ENCODE data around the gene SBF2. TPM values are rescaled to one million over a fixed set of nuclear protein-coding genes. Genes with fewer than 3 reads are reported as not detected.

SBF2 gene
- polyA plus RNA-seq, 1 donor from 2014 or later = 53.4 TPM

- H3K9me2 ChIP-seq (ENCODE audit: insufficient read depth, low read length) = no peaks in the 10 kb centered on the region
- H3K27me3 ChIP-seq (ENCODE audit: insufficient read depth, low read depth, low read length) = no peaks in the 10 kb centered on the region
- no peak overlapping the region for H3K4me2 ChIP-seq (ENCODE audit: low read length)
- TF ChIP-seq POLR2AphosphoS5 (IDR thresholded peaks at IDR 0.05) (no peak), CTCF (IDR thresholded peaks at IDR 0.05; ENCODE audit: poor library complexity, severe bottlenecking) (no peak), EZH2 (IDR thresholded peaks at IDR 0.05; ENCODE audit: borderline replicate concordance, insufficient read depth, low read length, poor library complexity, severe bottlenecking) (no peak), REST (IDR thresholded peaks at IDR 0.05; ENCODE audit: borderline replicate concordance) (no peak), RAD21 (conservative IDR thresholded peaks at IDR 0.05) (no peak), SMC3 (conservative IDR thresholded peaks at IDR 0.05; ENCODE audit: poor library complexity) (no peak), TAF1 (IDR thresholded peaks at IDR 0.05; ENCODE audit: low read depth) (no peak), EP300 (conservative IDR thresholded peaks at IDR 0.05; ENCODE audit: poor library complexity, severe bottlenecking) (no peak), MXI1 (conservative IDR thresholded peaks at IDR 0.05; ENCODE audit: poor library complexity, severe bottlenecking) (no peak)
- H3K36me3 ChIP-seq (ENCODE audit: insufficient read depth, low read length) = no peaks in the 10 kb centered on the region
- H3F3A ChIP-seq (ENCODE audit: insufficient read depth, low read length, poor library complexity, severe bottlenecking) = no peaks in the 10 kb centered on the region
- H3K79me2 ChIP-seq (replicated peaks; ENCODE audit: insufficient read depth, low read length) = no peaks in the 10 kb centered on the region
- H3K9ac ChIP-seq (ENCODE audit: low read length) = no peak overlapping the region
- no peak overlapping the region for H3K4me3 ChIP-seq (ENCODE audit: low read length)
- no peaks in the 10 kb centered on the region for H3K9me3 ChIP-seq (ENCODE audit: low read length)
- no peaks in the 10 kb centered on the region for H4K20me1 ChIP-seq (ENCODE audit: insufficient read depth)
- H2AFZ ChIP-seq (ENCODE audit: low read depth, low read length) = no peak overlapping the region
- H3K27ac ChIP-seq (ENCODE audit: low read length) = no peak overlapping the region
These were observed 35.9 kb upstream of the SBF2 start for GRCh38 chr11:10329935-10330334.

DNA sequence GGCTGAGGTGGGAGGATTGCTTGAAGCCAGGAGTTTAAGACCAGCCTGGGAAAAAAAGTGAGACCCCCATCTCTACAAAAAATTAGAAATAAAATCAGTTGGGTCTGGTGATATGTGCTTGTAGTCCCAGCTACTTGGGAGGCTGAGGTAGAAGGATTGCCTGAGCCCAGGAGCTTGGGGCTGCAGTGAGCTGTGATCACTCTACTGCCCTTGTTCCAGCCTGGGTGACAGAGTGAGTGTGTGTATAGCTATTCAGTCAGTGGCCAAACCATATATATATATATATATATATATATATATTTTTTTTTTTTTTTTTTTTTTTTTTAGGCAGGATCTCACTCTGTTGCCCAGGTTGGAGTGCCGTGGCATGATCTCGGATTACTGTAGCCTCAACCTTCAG is 35.3 kb upstream of the SBF2 start:
- Histone ChIP-seq H4K20me1 (ENCODE audit: insufficient read depth) (no peaks in the 10 kb centered on the region), H3K9me3 (ENCODE audit: low read length) (no peaks in the 10 kb centered on the region), H3K36me3 (ENCODE audit: insufficient read depth, low read length) (no peaks in the 10 kb centered on the region), H3K9ac (ENCODE audit: low read length) (no peak overlapping the region), H3F3A (ENCODE audit: insufficient read depth, low read length, poor library complexity, severe bottlenecking) (no peaks in the 10 kb centered on the region), H2AFZ (ENCODE audit: low read depth, low read length) (no peak overlapping the region), H3K4me2 (ENCODE audit: low read length) (no peak overlapping the region), H3K27ac (ENCODE audit: low read length) (no peak overlapping the region), H3K79me2 (replicated peaks; ENCODE audit: insufficient read depth, low read length) (no peaks in the 10 kb centered on the region), H3K9me2 (ENCODE audit: insufficient read depth, low read length) (no peaks in the 10 kb centered on the region), H3K27me3 (ENCODE audit: insufficient read depth, low read depth, low read length) (no peaks in the 10 kb centered on the region), H3K4me3 (ENCODE audit: low read length) (no peak overlapping the region)
- TF ChIP-seq TAF1 (IDR thresholded peaks at IDR 0.05; ENCODE audit: low read depth) (no peak), RAD21 (conservative IDR thresholded peaks at IDR 0.05) (no peak), MXI1 (conservative IDR thresholded peaks at IDR 0.05; ENCODE audit: poor library complexity, severe bottlenecking) (no peak), POLR2AphosphoS5 (IDR thresholded peaks at IDR 0.05) (no peak), REST (IDR thresholded peaks at IDR 0.05; ENCODE audit: borderline replicate concordance) (no peak), EP300 (conservative IDR thresholded peaks at IDR 0.05; ENCODE audit: poor library complexity, severe bottlenecking) (no peak), SMC3 (conservative IDR thresholded peaks at IDR 0.05; ENCODE audit: poor library complexity) (no peak), EZH2 (IDR thresholded peaks at IDR 0.05; ENCODE audit: borderline replicate concordance, insufficient read depth, low read length, poor library complexity, severe bottlenecking) (no peak), CTCF (IDR thresholded peaks at IDR 0.05; ENCODE audit: poor library complexity, severe bottlenecking) (no peak)
